Duodenal mucosa (tissue), 2 donors: Measurements from ENCODE around the gene KCNH1.

Source experiments
- H3K27ac ChIP-seq: one replicate; pipeline ENCODE4 v1.7.0; 2013; ENCODE audit warnings: low read depth, low read length
- H3K27me3 ChIP-seq, 2 donors: one replicate each; pipeline ENCODE4 v1.7.0; 2013; ENCODE audit warnings: low read length in 2 of 2, control low read depth in 1 of 2; ENCODE audit not compliant: insufficient read depth in 2 of 2, control insufficient read depth in 1 of 2
- H3K36me3 ChIP-seq, 2 donors: one replicate each; pipeline ENCODE4 v1.7.0; 2013; ENCODE audit warnings: low read length in 2 of 2, control low read depth in 1 of 2; ENCODE audit not compliant: insufficient read depth in 2 of 2, control insufficient read depth in 1 of 2
- H3K4me1 ChIP-seq, 2 donors: one replicate each; pipeline ENCODE4 v1.7.0; 2013; ENCODE audit warnings: low read length in 2 of 2, control low read depth in 1 of 2; ENCODE audit not compliant: insufficient read depth in 2 of 2, control insufficient read depth in 1 of 2
- H3K4me3 ChIP-seq, 2 donors: one replicate each; pipeline ENCODE4 v1.7.0; 2013; ENCODE audit warnings: low read length in 2 of 2, low read depth in 1 of 2
- H3K9ac ChIP-seq, 2 donors: one replicate each; pipeline ENCODE4 v1.7.0; 2013; ENCODE audit warnings: low read length in 2 of 2, low read depth in 1 of 2
- H3K9me3 ChIP-seq, 2 donors: one replicate each; pipeline ENCODE4 v1.7.0; 2013; ENCODE audit warnings: low read length in 2 of 2, control low read depth in 1 of 2; ENCODE audit not compliant: control insufficient read depth in 1 of 2

Gene KCNH1

DNA sequence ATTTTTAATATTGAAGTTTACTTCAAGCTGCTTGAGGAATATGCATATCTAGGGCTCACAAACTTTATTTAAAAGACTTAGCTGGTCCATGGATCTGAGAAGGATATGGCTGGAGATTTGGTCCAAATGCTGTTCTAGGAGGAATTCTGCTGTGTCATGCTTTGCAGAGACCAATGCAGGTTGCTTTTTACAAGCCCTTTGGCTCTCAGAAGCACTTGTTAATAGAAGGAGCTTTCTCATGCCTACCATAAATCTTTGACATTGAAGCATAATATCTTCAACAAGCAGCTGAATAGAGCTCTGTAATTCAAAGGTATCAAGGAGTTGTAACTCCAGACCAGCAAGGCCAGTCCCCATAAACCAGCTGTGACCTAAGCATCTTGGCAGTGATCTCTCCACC, 506.2 kb downstream of the KCNH1 start:
- H3K4me3 ChIP-seq: no peak overlapping the region
- H3K4me1 ChIP-seq: no peaks in the 10 kb centered on the region
- no peaks in the 10 kb centered on the region for H3K27me3 ChIP-seq
- H3K9me3 ChIP-seq: no peaks in the 10 kb centered on the region
- no peaks in the 10 kb centered on the region for H3K36me3 ChIP-seq
- H3K9ac ChIP-seq: no peak overlapping the region
- H3K27ac ChIP-seq: no peak overlapping the region
